GM18505 (cell line): ENCODE data around the gene GLT8D2.

Experiments
- ATAC-seq: cut with Tn5 transposase; IDR thresholded peaks from one replicate; pipeline ENCODE4 v1.9.1; 2021; ENCODE audit not compliant: unreplicated experiment
- POLR2A ChIP-seq: IDR thresholded peaks from 4 replicates; pipeline ENCODE4 v1.6.1; 2011; ENCODE audit warnings: borderline replicate concordance; ENCODE audit not compliant: insufficient read depth, insufficient read length; ENCODE audit errors: extremely low read depth

Gene GLT8D2

DNA sequence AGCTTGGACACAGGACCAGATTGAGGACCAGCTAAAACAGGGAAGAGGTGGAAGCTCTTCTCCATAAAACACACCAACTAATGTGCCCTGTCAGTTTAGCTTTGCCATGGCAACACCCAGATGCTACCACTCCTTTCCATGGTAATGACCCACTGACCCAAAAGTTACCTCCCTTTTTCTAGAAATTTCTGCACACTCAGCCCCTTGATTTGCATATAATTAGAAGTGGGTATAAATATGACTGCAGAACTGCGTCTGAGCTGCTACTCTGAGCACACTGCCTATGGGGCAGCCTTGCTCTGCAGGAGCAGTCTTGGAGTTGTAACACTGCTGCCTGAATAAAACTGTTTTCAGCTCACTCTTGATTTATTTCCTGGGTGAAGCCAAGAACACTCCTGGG, 87.5 kb downstream of the GLT8D2 start:
- TF ChIP-seq POLR2A: peak; percentile 19
- no peak for ATAC-seq

GRCh38 chr12:103960616-103961227, 89.3 kb downstream of the GLT8D2 start:
- no peak for ATAC-seq
- TF ChIP-seq POLR2A: no peak

- no peak for ATAC-seq
- TF ChIP-seq POLR2A: no peak
Measured at GRCh38 chr12:103958621-103959020, 91.4 kb downstream of the GLT8D2 start.

DNA sequence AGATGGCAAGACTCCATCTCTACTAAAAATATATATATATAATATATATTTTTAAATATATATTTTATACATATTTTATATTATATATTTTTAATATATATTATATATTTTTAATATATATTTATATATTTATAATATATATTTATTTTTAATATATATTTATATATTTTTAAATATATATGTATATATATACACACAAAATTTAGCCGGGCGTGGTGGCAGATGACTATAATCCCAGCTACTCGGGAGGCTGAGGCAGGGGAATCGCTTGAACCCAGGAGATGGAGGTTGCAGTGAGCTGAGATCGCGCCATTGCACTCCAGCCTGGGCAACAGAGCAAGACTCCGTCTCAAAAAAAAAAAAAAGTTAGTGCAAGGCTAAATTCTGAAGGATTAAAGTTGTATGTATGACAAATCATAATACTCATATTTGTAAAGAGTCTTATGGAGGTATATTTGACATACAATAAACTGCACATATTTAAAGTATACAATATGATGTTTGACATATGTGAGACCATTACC, 92.1 kb downstream of the GLT8D2 start:
- TF ChIP-seq POLR2A: no peak
- no peak for ATAC-seq

- peak; percentile 30 for ATAC-seq
Measured at GRCh38 chr12:103956509-103957027, 93.4 kb downstream of the GLT8D2 start.

DNA sequence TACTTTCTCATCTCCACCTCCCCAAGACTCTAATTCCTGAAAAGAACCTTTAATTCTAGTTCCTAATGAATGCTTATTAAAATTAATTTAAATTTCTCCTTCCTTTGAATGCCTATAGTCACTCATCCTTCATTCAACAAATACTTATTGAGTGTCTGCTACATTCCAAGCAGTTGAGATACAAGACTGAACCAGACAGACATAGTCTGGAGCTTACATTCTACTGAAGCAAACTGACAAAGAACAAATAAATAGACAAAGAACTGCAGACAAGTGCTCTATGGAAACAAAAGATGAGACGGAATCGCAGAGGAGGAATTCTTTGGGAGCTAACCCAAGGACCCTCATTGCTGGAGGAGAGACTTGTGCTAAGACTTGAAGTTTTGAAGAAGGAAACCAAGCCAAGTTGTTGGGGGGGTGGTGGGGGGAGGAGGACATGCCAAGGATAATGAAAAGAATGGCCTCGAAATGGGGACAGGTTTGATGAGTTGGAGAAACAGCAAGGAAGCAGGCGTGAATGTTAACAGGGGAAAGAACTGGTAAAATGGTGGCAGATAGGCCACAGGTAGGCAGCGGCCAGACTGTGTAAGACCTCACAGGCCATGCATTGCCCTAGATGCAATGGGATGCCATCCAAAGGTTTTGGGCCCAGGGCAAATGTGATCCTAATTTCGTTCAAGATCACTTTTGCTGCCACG, 94.0 kb downstream of the GLT8D2 start:
- no peak for TF ChIP-seq POLR2A

More at GRCh38 chr12:103956509-103957027, 93.4 kb downstream of the GLT8D2 start:
- TF ChIP-seq POLR2A: no peak

DNA sequence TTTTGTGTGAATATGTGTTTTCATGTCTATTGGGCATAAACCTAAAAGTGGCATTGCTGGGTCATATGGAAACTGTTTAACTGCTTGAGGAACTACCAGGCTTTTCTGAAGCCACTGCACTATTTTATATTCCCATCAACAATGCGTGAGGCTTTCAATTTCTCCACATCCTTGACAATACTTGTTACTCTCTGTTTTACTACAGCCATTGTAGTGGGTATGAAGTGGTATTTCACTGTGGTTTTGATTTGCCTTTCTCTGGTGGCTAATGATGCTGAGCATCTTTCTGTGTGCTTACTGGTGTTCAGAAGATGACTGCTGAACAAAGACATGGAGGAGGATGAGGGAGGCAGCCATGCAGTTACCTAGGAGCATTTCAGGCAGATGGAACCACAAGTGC, 97.5 kb downstream of the GLT8D2 start:
- no peak for ATAC-seq
- no peak for TF ChIP-seq POLR2A

More for the DNA sequence above, 94.0 kb downstream of the GLT8D2 start:
- no peak for ATAC-seq

DNA sequence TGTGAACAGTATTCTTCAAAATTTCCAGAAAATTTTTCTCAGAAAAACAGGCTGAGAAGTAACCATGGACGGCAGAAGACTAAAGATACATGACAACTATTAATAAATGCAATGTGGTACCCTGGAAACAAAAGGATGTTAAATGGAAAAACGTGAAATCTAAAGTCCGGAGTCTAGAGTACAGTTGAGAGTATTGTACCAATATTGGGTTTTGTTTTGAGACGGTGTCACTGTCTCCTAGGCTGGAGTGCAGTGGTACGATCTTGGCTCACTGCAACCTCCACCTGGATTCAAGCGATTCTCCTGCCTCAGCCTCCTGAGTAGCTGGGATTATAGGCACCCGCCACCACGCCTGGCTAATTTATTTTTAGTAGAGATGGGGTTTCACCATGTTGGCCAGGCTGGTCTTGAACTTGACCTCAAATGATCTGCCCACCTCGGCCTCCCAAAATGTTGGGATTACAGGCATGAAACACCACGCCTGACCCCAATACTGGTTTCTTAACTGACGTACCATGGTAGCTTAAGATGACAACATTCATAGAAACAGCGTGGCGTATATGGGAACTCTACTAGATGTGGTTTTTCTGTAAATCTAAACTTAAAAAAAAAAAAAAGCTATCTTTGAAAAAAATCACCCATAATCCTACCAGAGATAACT, 101.1 kb downstream of the GLT8D2 start:
- TF ChIP-seq POLR2A: peak; percentile 49
- ATAC-seq: no peak

DNA sequence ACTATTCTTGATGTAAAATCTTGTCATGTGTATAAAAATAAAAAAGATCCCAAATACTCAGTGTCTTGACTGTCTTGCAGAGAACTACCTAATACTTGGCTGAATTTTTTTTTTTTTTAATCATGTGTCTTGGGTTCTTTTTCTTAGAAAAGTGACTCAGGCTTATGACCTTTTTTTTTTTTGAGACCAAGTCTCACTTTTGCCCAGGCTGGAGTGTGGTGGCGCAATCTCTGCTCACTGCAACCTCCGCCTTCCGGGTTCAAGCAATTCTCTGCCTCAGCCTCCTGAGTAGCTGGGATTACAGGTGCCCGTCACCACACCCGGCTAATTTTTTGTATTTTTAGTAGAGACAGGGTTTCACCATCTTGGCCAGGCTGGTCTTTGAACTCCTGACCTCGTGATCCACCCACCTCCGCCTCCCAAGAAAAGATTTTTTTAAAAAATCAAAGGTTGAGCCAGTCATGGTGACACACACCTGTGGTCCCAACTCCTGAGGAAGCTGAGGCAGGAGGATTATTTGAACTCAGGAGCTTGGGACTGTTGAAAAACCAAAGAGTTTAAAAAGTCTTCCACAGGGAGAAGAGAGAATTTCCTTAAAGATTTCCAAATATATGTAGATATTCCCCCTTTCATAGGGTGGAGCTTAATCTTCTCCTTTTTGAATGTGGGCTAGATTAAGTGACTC, 102.0 kb downstream of the GLT8D2 start:
- ATAC-seq: no peak
- no peak for TF ChIP-seq POLR2A

DNA sequence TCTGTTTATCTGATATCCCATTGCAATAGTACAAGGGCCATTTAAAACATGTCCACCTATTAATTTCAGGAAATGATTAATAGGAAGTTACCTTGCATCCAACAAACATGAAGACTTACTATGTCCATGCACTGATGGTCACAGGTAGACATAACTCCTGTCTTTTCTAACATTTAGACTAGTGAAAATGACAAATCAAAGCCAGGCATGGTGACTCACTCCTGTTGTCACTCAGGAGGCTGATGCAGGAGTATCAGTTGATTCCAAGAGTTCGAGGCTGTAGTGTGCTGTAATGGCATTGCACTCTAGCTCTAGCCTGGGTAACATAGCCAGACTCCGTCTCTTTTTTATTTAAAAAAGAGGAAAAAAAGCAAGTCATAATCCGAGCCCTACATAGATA, 105.0 kb downstream of the GLT8D2 start:
- ATAC-seq: no peak
- no peak for TF ChIP-seq POLR2A
